ENCODE data around the gene ABCA2.

The ABCA2 gene

DNA sequence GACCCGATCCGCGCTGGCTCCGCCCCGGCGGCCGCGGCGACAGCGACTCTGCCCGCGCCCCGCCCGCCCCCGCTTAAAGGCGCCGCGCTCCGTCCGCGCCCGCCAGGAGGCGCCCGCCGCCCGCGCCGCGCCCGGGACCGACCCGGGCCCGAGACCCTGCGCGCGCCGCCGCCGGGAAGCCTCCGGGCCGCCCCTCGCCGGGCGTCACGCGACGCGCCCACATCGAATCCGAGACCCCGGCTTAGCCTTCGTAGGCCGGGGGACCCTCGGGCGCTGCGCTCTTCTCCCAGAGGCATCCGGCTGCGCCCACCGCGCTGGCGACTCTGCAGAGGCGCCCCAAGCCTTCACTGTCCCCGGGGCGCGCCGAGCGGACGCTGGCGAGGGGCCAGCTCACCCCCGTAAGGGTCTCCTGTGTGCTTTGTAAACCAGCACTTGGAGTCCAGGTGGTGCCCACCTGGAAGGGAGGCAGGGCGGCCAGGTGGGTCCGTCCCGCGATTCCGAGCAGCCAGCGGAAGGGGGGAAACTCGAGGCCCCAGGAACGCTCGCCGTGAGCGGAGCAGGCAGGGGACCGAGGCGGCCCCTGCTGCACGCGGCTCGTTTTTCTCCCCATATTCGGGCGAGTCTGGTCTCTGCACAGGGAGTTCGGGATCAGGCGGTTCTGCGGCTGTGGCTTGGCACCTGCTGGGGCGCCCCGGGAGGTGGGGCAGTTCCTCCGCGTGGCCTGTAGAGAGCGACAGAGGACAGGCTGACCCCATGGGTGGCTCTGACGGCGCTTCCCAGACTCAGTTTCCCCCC, 423 bp upstream of the ABCA2 start:
- no peak for DNase-seq (ENCODE audit: low read depth)
- H3K4me3 ChIP-seq (ENCODE audit: control insufficient read depth, low read depth, low read length) = peak overlapping the region; percentile 29
- TF ChIP-seq, protein P1, sequence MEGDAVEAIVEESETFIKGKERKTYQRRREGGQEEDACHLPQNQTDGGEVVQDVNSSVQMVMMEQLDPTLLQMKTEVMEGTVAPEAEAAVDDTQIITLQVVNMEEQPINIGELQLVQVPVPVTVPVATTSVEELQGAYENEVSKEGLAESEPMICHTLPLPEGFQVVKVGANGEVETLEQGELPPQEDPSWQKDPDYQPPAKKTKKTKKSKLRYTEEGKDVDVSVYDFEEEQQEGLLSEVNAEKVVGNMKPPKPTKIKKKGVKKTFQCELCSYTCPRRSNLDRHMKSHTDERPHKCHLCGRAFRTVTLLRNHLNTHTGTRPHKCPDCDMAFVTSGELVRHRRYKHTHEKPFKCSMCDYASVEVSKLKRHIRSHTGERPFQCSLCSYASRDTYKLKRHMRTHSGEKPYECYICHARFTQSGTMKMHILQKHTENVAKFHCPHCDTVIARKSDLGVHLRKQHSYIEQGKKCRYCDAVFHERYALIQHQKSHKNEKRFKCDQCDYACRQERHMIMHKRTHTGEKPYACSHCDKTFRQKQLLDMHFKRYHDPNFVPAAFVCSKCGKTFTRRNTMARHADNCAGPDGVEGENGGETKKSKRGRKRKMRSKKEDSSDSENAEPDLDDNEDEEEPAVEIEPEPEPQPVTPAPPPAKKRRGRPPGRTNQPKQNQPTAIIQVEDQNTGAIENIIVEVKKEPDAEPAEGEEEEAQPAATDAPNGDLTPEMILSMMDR (conservative IDR thresholded peaks at IDR 0.05; ENCODE audit: control insufficient read depth, insufficient read depth, low read depth, low read length) = peak; percentile 21

DNA sequence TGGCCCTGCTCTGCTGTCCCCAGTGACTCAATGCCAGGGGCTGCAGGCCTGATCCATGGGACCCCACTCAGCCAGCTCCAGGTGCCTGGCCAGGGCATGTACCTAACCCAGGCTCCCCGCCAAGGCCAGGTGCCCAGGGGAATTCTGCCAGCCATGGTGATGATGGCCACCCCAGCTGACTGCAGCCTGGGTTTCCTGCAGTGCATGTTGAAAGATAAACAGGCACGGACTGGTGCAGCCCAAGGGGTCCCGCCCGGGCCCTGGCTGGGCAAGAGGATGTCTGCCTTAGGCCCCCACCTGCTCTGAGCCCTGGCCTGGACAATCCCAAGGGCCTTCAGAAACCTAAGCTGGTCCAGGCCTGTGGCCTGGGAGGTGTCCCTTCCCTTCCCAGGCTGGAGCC, 1.2 kb downstream of the ABCA2 start:
- TF ChIP-seq, protein P1 (conservative IDR thresholded peaks at IDR 0.05; ENCODE audit: control insufficient read depth, insufficient read depth, low read depth, low read length) = no peak
- H3K4me3 ChIP-seq (ENCODE audit: control insufficient read depth, low read depth, low read length) = no peak overlapping the region
- no peak for DNase-seq (ENCODE audit: low read depth)

DNA sequence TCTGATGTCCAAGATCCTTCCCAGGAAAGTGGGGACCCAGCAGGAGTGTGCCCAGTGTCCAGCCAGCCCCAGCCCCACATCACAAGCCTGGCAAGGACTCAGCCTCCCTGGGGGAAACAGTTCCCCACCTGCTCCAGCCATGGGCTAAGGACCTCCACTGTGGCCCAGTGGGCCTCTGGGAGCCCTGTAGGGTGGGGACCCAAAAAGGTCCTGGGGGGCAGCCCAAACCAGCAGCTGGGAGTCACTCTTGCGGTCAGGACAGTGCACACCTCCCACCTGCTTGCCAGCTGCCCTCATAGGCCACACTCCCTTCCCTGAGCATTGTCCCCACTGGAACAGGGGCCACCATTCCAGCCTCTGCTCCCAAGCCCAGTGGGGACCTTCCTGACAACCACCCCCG, 1.7 kb downstream of the ABCA2 start:
- DNase-seq (ENCODE audit: low read depth) = no peak
- no peak overlapping the region for H3K4me3 ChIP-seq (ENCODE audit: control insufficient read depth, low read depth, low read length)
- TF ChIP-seq, protein P1 (conservative IDR thresholded peaks at IDR 0.05; ENCODE audit: control insufficient read depth, insufficient read depth, low read depth, low read length) = no peak

DNA sequence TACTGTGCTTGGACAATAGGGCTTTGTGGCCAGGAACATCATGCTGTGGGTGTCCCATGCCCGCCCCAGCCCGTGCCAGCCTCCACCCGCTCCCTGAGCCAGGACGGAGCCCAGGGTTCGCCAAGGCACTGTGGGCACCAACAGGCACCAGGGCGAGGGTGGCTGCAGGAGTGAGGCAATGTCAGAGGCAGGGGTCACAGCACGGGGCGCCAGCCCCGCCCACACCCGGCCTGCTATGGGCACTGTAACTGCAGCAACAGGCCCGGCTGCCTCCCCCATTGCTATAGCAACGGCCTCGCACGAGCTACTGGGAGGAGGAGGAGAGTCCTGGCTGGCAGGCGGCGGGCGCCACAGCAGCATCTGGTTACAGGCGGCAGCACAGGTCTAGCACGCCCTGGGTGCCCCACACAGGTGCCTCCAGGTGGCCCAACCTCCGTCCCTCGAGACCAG, 2.5 kb downstream of the ABCA2 start:
- TF ChIP-seq, protein P1 (conservative IDR thresholded peaks at IDR 0.05; ENCODE audit: control insufficient read depth, insufficient read depth, low read depth, low read length) = no peak
- no peak overlapping the region for H3K4me3 ChIP-seq (ENCODE audit: control insufficient read depth, low read depth, low read length)
- no peak for DNase-seq (ENCODE audit: low read depth)

DNA sequence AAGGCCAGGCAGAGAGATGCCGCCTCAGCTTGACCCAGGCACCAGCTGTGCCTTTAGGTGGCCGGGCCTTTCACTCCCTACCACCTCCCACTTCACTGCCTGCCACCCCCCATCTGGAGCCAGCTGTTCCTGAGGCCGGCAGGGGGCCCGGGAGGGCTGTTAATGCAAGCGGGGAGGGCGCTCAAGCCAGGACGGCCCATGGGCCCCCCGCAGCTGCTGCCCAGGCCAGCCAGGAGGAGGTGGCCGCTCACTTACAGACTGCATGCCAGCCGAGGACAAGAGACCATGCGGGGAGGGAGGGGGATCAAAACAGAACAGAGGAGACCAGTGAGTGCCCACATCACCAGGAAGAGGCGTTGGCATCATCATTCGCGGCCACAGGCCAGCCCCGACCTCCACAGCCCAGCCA, 4.5 kb downstream of the ABCA2 start:
- no peak overlapping the region for H3K4me3 ChIP-seq (ENCODE audit: control insufficient read depth, low read depth, low read length)
- no peak for DNase-seq (ENCODE audit: low read depth)
- TF ChIP-seq, protein P1 (conservative IDR thresholded peaks at IDR 0.05; ENCODE audit: control insufficient read depth, insufficient read depth, low read depth, low read length) = no peak

DNA sequence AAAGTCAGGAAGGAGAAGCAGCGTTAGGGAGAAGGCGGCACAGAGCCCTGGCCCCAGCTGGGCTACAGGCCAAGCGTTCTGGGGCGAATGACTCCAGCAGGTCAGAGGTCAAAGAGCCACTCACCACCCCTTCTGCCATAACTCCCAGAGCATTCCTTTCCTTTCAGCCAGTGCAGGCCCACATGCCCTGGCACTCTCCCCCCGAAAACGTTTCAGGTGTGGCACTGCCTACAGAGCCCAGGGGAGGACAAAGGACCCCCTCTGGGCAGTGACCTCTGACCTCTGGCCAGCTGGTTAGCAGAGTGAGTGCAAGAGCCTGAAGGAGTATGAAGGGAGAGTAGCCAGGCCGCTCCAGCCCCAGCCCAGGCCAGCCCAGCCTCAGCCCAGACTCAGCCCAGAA, 4.9 kb downstream of the ABCA2 start:
- TF ChIP-seq, protein P1 (conservative IDR thresholded peaks at IDR 0.05; ENCODE audit: control insufficient read depth, insufficient read depth, low read depth, low read length) = no peak
- no peak overlapping the region for H3K4me3 ChIP-seq (ENCODE audit: control insufficient read depth, low read depth, low read length)
- DNase-seq (ENCODE audit: low read depth) = no peak

All from fibroblast of mammary gland (primary cell).